GM12878 (cell line): ENCODE measurements around the gene RTP5. TPM values are rescaled to one million over a fixed set of nuclear protein-coding genes. Genes with fewer than 3 reads are reported as not detected.
"Not testable (repeated sequence)": the region's sequence is repeated elsewhere in the genome, so short reads cannot be mapped to it uniquely, and the experiment has no call there.

Source experiments
- ATAC-seq: fragments of 200-7000 bp; cut with Tn5 transposase; 3 replicates; pipeline ENCODE4 v1.9.1; 2020; ENCODE audit warnings: mild to moderate bottlenecking, moderate library complexity
- BruUV-seq: library from RNA; stranded (reverse); fragments of 400-500 nt; replicated peaks from 2 replicates; lab custom pipeline; 2021; lab: Mats Ljungman, UMichigan
- CTCF ChIA-PET: fragments of 300-600 bp; sonication (Branson Sonifier 250); formaldehyde crosslinking; extraction: SDS; loops from one replicate; lab custom pipeline; 2021; ENCODE audit warnings: inconsistent platforms; lab: Yijun Ruan, JAX
- POLR2A ChIA-PET: fragments of 350-600 bp; formaldehyde crosslinking; extraction: SDS; loops from one replicate; lab custom pipeline; 2021; ENCODE audit warnings: inconsistent platforms; lab: Charles Lee
- RAD21 ChIA-PET: fragments of 300-600 bp; sonication (Branson Sonifier 250); formaldehyde crosslinking; loops from one replicate; lab custom pipeline; 2023; ENCODE audit warnings: antibody characterized with exemption; ENCODE audit not compliant: unreplicated experiment; lab: Charles Lee
- SMC1A ChIA-PET: fragments of 300-600 bp; sonication (Branson Sonifier 250); formaldehyde crosslinking; loops from one replicate; lab custom pipeline; 2023; ENCODE audit not compliant: unreplicated experiment, uncharacterized antibody; lab: Charles Lee
- DNase-seq: peaks from one replicate; pipeline ENCODE4 v3.0.0-alpha.2; 2011; ENCODE audit warnings: low read depth, low spot score
- FAIRE-seq: peaks from 3 replicates; lab custom pipeline; 2011; peaks lifted over from hg19 to GRCh38; lab: Jason Lieb, UNC
- H2AFZ ChIP-seq: 2 replicates; pipeline ENCODE4 v1.6.0; 2011; ENCODE audit warnings: low read depth, low read length, control low read depth; ENCODE audit not compliant: control insufficient read depth
- H3K27ac ChIP-seq: 2 replicates; pipeline ENCODE4 v1.5.1; 2011; ENCODE audit warnings: control low read depth; ENCODE audit not compliant: control insufficient read depth, insufficient read depth
- H3K27me3 ChIP-seq, 2 experiments: replicated peaks in 1 of 2; 2 replicates each; pipeline versions ENCODE4 v1.6.0 to v1.6.1; 2011; ENCODE audit warnings: low read length in 1 of 2; ENCODE audit not compliant: control insufficient read depth in 2 of 2, insufficient read depth in 2 of 2
- H3K36me3 ChIP-seq, 2 experiments: 2 replicates each; pipeline ENCODE4 v1.5.1; 2011; ENCODE audit warnings: low read length in 1 of 2; ENCODE audit not compliant: control insufficient read depth in 2 of 2, insufficient read depth in 2 of 2
- H3K4me1 ChIP-seq: 2 replicates; pipeline ENCODE4 v1.6.1; 2011; ENCODE audit warnings: mild to moderate bottlenecking, low read length, moderate library complexity, mixed read lengths; ENCODE audit not compliant: control insufficient read depth, insufficient read depth
- H3K4me2 ChIP-seq: 2 replicates; pipeline ENCODE4 v1.6.0; 2011; ENCODE audit warnings: control low read depth; ENCODE audit not compliant: control insufficient read depth, insufficient read depth
- H3K4me3 ChIP-seq: fragments of 200-600 bp; sonication (generic); 2 replicates; pipeline ENCODE4 v1.5.1; 2016
- H3K79me2 ChIP-seq: 2 replicates; pipeline ENCODE4 v1.6.0; 2011; ENCODE audit warnings: low read length; ENCODE audit not compliant: control insufficient read depth, insufficient read depth
- H3K9ac ChIP-seq: 2 replicates; pipeline ENCODE4 v1.8.0; 2011; ENCODE audit warnings: low read length, control low read depth, mixed read lengths; ENCODE audit not compliant: control insufficient read depth, insufficient read depth
- H3K9me3 ChIP-seq: replicated peaks from 3 replicates; pipeline ENCODE4 v1.5.1; 2011; ENCODE audit warnings: mild to moderate bottlenecking, low read length; ENCODE audit not compliant: control insufficient read depth, insufficient read depth
- H4K20me1 ChIP-seq: 2 replicates; pipeline ENCODE4 v1.6.0; 2011; ENCODE audit not compliant: control insufficient read depth, insufficient read depth
- GABPA ChIP-seq: IDR thresholded peaks from 2 replicates; pipeline ENCODE4 v1.6.1; 2014; ENCODE audit warnings: antibody characterized with exemption, low read depth, mild to moderate bottlenecking, inconsistent platforms
- HDGF ChIP-seq: fragments of 450-650 bp; IDR thresholded peaks from 2 replicates; pipeline ENCODE4 v1.6.1; 2016; ENCODE audit warnings: antibody characterized with exemption
- IRF5 ChIP-seq: fragments of 450-650 bp; IDR thresholded peaks from 2 replicates; pipeline ENCODE4 v1.6.1; 2017; ENCODE audit warnings: borderline replicate concordance
- MAX ChIP-seq: IDR thresholded peaks from 2 replicates; pipeline ENCODE4 v1.6.1; 2012; ENCODE audit warnings: low read depth, low read length, improper control_type of control experiment
- MTA3 ChIP-seq: IDR thresholded peaks from 2 replicates; pipeline ENCODE4 v1.6.1; 2012; ENCODE audit warnings: low read length, inconsistent platforms, borderline replicate concordance
- PBX3 ChIP-seq: IDR thresholded peaks from 2 replicates; pipeline ENCODE4 v1.6.1; 2011; ENCODE audit warnings: mild to moderate bottlenecking, low read depth, low read length, moderate library complexity; ENCODE audit not compliant: insufficient replicate concordance
- PML ChIP-seq: IDR thresholded peaks from 2 replicates; pipeline ENCODE4 v1.6.1; 2012; ENCODE audit warnings: low read length, inconsistent platforms
- POLR2AphosphoS2 ChIP-seq: IDR thresholded peaks from 2 replicates; pipeline ENCODE4 v1.6.1; 2011; ENCODE audit warnings: low read depth, mild to moderate bottlenecking, low read length, improper control_type of control experiment, moderate library complexity
- RAD51 ChIP-seq: fragments of 450-650 bp; IDR thresholded peaks from 2 replicates; pipeline ENCODE4 v1.6.1; 2016; ENCODE audit warnings: moderate library complexity, mild to moderate bottlenecking, inconsistent platforms
- RBBP5 ChIP-seq: fragments of 200-600 bp; sonication (generic); conservative IDR thresholded peaks from 2 replicates; pipeline ENCODE4 v1.6.1; 2016
- REST ChIP-seq: IDR thresholded peaks from 2 replicates; pipeline ENCODE4 v1.6.1; 2012; ENCODE audit warnings: mild to moderate bottlenecking, low read depth, low read length
- SREBF1 ChIP-seq: IDR thresholded peaks from 2 replicates; pipeline ENCODE4 v1.6.1; 2012; ENCODE audit warnings: mild to moderate bottlenecking, low read length
- SRF ChIP-seq, 2 experiments: IDR thresholded peaks; 2 replicates each; pipeline ENCODE4 v1.6.1; 2011; ENCODE audit warnings: low read depth in 2 of 2, low read length in 2 of 2, mild to moderate bottlenecking in 1 of 2, moderate library complexity in 1 of 2
- WRNIP1 ChIP-seq: IDR thresholded peaks from 2 replicates; pipeline ENCODE4 v1.6.1; 2011; ENCODE audit warnings: low read depth, low read length, improper control_type of control experiment, borderline replicate concordance
- WGBS: methylation state at CpG from one replicate; pipeline ENCODE4 v1.1.6; 2016; ENCODE audit warnings: low lambda C conversion rate; ENCODE audit not compliant: insufficient replicate concordance, insufficient coverage; ENCODE audit errors: missing lambda C conversion rate; 5-methylcytosine and 5-hydroxymethylcytosine counted together
- in situ Hi-C: fragments of 300-500 bp; cut with MboI; formaldehyde crosslinking; loops from 9 replicates; pipeline ENCODE4 v1.14.3; 2018; ENCODE audit warnings: mixed read lengths
- intact Hi-C: fragments of 100-400 bp; cut with micrococcal nuclease; formaldehyde crosslinking; loops from one replicate; pipeline ENCODE4 v1.14.2; 2022; ENCODE audit not compliant: unreplicated experiment
- polyA plus RNA-seq, 11 experiments: library from polyadenylated mRNA; depleted of rRNA in 4 of 11; unstranded in 6 of 11; stranded (reverse) in 5 of 11; fragments of >200 nt; fragmentation: Nextera tagmentation in 4 of 11; fragmentation: Illumina TruSeq in 1 of 11; extraction: Ambion mirVana in 4 of 11; extraction: Trizol in 1 of 11; gene quantifications; 1 replicate in 1 of 11; 2 replicates in 10 of 11; pipeline versions ENCODE4 v1.2.1 to v1.2.3, GENCODE V29; 2011 to 2016; ENCODE audit warnings: inconsistent platforms in 2 of 11, missing spikeins in 2 of 11, low read depth in 1 of 11
- total RNA-seq, 4 experiments: library from RNA; depleted of rRNA in 3 of 4; stranded (reverse); fragments of >200 nt in 3 of 4; fragmentation: Illumina TruSeq in 1 of 4; extraction: Trizol in 1 of 4; gene quantifications; 2 replicates each; pipeline versions ENCODE4 v1.2.1 to v1.2.3, GENCODE V29; 2013 to 2021

The RTP5 gene
- total and polyA plus RNA-seq, 10 of the 15 experiments (the other 5 are each of a cell fraction or from before 2014, with no cell fraction given) = 0.05 TPM; not detected in 9

GRCh38 chr2:241914542-241914941 is 45.0 kb downstream of the RTP5 start:
- FAIRE-seq (no peak), DNase-seq (no peak), ATAC-seq (no peak)
- WGBS = 97% methylated on average over 13 of the region's 13 CpGs
- in situ Hi-C loops = no loop called here
- CTCF ChIA-PET = no interaction called here
- no peak overlapping the region for H3K9ac ChIP-seq
- no peak overlapping the region for H3K4me2 ChIP-seq
- H3K9me3 ChIP-seq = no peaks in the 10 kb centered on the region; the same call in 2 of the 3 replicates
- no peaks in the 10 kb centered on the region for H3K27me3 ChIP-seq
- RAD21 ChIA-PET = no interaction called here
- no peak overlapping the region for H3K4me3 ChIP-seq
- POLR2A ChIA-PET = no interaction called here
- no peaks in the 10 kb centered on the region for H4K20me1 ChIP-seq
- SMC1A ChIA-PET = no interaction called here
- intact Hi-C loops = no loop called here
- no peak for TF ChIP-seq REST
- no peak for TF ChIP-seq WRNIP1
- no peak for TF ChIP-seq RAD51
- TF ChIP-seq PBX3 = no peak
- no peak for TF ChIP-seq HDGF
- no peak for TF ChIP-seq MTA3
- TF ChIP-seq IRF5 = no peak
- TF ChIP-seq SRF (IDR thresholded peaks at IDR 0.05; ENCODE audit: low read depth in 2 of 2, low read length in 2 of 2) = no peak
- no peak for TF ChIP-seq GABPA
- TF ChIP-seq PML = no peak
- no peak for TF ChIP-seq MAX
- TF ChIP-seq POLR2AphosphoS2 = no peak
- TF ChIP-seq SREBF1 = no peak
- no peak for TF ChIP-seq RBBP5
- no peaks in the 10 kb centered on the region for H3K4me1 ChIP-seq
- no peaks in the 10 kb centered on the region for H3K36me3 ChIP-seq
- no peak overlapping the region for H2AFZ ChIP-seq
- H3K79me2 ChIP-seq = no peaks in the 10 kb centered on the region
- no peak overlapping the region for H3K27ac ChIP-seq
- BruUV-seq = no TSS peak

- H3K4me2 ChIP-seq, H2AFZ ChIP-seq, POLR2A ChIA-PET, H3K4me1 ChIP-seq, H3K27ac ChIP-seq, H4K20me1 ChIP-seq, BruUV-seq, H3K36me3 ChIP-seq, FAIRE-seq, ATAC-seq, DNase-seq, H3K4me3 ChIP-seq, RAD21 ChIA-PET, in situ Hi-C loops, H3K79me2 ChIP-seq, intact Hi-C loops, CTCF ChIA-PET, H3K9me3 ChIP-seq, SMC1A ChIA-PET, H3K27me3 ChIP-seq, H3K9ac ChIP-seq: not testable (repeated sequence)
- 68% methylated on average over 9 of the region's 9 CpGs for WGBS
Measured at GRCh38 chr2:241921631-241922030, 52.1 kb downstream of the RTP5 start.
